ENCODE data around the gene COQ5.

- TF ChIP-seq CTCF (IDR thresholded peaks at IDR 0.05), result no peak
- TF ChIP-seq POLR2A (IDR thresholded peaks at IDR 0.05), result no peak
Measured at GRCh38 chr12:120532701-120533238, 3.8 kb upstream of the COQ5 start.

All from lower leg skin (tissue), 3 donors.